Measurements from ENCODE around the gene PKD2L2. TPM values are rescaled to one million over a fixed set of nuclear protein-coding genes. Genes with fewer than 3 reads are reported as not detected.

Gene PKD2L2
- total and polyA plus RNA-seq, 12 donors, result 0.06 to 1.7 (median 0.52) TPM; not detected in 2

GRCh38 chr5:137866541-137867388 lies 22.5 kb upstream of the PKD2L2 start:
- no peak for ATAC-seq
- no peak for TF ChIP-seq CTCF (IDR thresholded peaks at IDR 0.05)
- H3K27ac ChIP-seq, result no peak overlapping the region
- no peaks in the 10 kb centered on the region for H3K9me3 ChIP-seq
- intact Hi-C loops (cut with DNase I), result no loop called here
- peaks cover 0 to 20% (median 0%) of the 10 kb centered on the region in 9 donors for H3K4me1 ChIP-seq
- 89 to 96% methylated on average over 4 of the region's 4 CpGs for WGBS, 2 donors
- H3K4me3 ChIP-seq, result no peak overlapping the region
- no peaks in the 10 kb centered on the region for H3K27me3 ChIP-seq
- H3K36me3 ChIP-seq, result no peaks in the 10 kb centered on the region
- DNase-seq, result no peak

GRCh38 chr5:137867664-137868063 lies 21.6 kb upstream of the PKD2L2 start, which contains the start of gene MYOT:
Gene MYOT, plus strand, starts transcription at chr5:137867860. Its CDS starts 2,792 bp downstream, at chr5:137870652.
- 69 to 73% methylated on average over 3 of the region's 3 CpGs for WGBS, 2 donors
- H3K4me3 ChIP-seq, result no peak within 1 kb of the TSS
- H3K36me3 ChIP-seq, result no peaks in the 10 kb centered on the region
- no peak for TF ChIP-seq CTCF (IDR thresholded peaks at IDR 0.05)
- intact Hi-C loops (cut with DNase I), result no loop called here
- H3K27me3 ChIP-seq, result no peaks in the 10 kb centered on the region
- H3K4me1 ChIP-seq, result peaks cover 0 to 23% (median 0%) of the 10 kb centered on the region in 9 donors
- DNase-seq (no peak), ATAC-seq (no peak)
- H3K9me3 ChIP-seq, result no peaks in the 10 kb centered on the region
- H3K27ac ChIP-seq, result no peak within 1 kb of the TSS

GRCh38 chr5:137870647-137871339 lies 18.5 kb upstream of the PKD2L2 start:
- no peaks in the 10 kb centered on the region for H3K36me3 ChIP-seq
- WGBS, 2 donors, result 91% methylated on average over 7 of the region's 7 CpGs

More at GRCh38 chr5:137870647-137871339, 18.5 kb upstream of the PKD2L2 start:
- ATAC-seq (peak in 6 of 8 donors; percentile 34 to 89 (median 56)), DNase-seq (no peak)
- intact Hi-C loops (cut with DNase I), result no loop called here
- peak overlapping the region in 3 of 10 donors; percentile 14 to 51 (median 46) for H3K27ac ChIP-seq
- H3K4me1 ChIP-seq, result peaks cover 0 to 23% (median 0%) of the 10 kb centered on the region in 9 donors
- H3K9me3 ChIP-seq, result no peaks in the 10 kb centered on the region
- H3K4me3 ChIP-seq, result no peak overlapping the region
- H3K27me3 ChIP-seq, result no peaks in the 10 kb centered on the region
- TF ChIP-seq CTCF (IDR thresholded peaks at IDR 0.05), result no peak

Measured in heart right ventricle (tissue), 16 donors.